22Rv1 (cell line): Measurements from ENCODE around the gene ZNF639.
A peak's percentile ranks its signal among the peaks of the same experiment; 100 is the strongest.

Source experiments
- H3K27ac ChIP-seq: fragments of 450-650 bp; 2 replicates; pipeline ENCODE4 v1.5.1; 2017
- ZFX ChIP-seq: fragments of 450-650 bp; IDR thresholded peaks from 2 replicates; pipeline ENCODE4 v1.6.1; 2017; ENCODE audit warnings: antibody characterized with exemption, borderline replicate concordance
- TF ChIP-seq, protein P1 (sequence below): fragments of 450-650 bp; IDR thresholded peaks from 2 replicates; pipeline ENCODE4 v1.5.1; 2017; ENCODE audit warnings: mild to moderate bottlenecking

Gene ZNF639

GRCh38 chr3:179336345-179336929 is 13.6 kb downstream of the ZNF639 start:
- no peak overlapping the region for H3K27ac ChIP-seq
- no peak for TF ChIP-seq ZFX
- TF ChIP-seq, protein P1, sequence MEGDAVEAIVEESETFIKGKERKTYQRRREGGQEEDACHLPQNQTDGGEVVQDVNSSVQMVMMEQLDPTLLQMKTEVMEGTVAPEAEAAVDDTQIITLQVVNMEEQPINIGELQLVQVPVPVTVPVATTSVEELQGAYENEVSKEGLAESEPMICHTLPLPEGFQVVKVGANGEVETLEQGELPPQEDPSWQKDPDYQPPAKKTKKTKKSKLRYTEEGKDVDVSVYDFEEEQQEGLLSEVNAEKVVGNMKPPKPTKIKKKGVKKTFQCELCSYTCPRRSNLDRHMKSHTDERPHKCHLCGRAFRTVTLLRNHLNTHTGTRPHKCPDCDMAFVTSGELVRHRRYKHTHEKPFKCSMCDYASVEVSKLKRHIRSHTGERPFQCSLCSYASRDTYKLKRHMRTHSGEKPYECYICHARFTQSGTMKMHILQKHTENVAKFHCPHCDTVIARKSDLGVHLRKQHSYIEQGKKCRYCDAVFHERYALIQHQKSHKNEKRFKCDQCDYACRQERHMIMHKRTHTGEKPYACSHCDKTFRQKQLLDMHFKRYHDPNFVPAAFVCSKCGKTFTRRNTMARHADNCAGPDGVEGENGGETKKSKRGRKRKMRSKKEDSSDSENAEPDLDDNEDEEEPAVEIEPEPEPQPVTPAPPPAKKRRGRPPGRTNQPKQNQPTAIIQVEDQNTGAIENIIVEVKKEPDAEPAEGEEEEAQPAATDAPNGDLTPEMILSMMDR, result no peak

DNA sequence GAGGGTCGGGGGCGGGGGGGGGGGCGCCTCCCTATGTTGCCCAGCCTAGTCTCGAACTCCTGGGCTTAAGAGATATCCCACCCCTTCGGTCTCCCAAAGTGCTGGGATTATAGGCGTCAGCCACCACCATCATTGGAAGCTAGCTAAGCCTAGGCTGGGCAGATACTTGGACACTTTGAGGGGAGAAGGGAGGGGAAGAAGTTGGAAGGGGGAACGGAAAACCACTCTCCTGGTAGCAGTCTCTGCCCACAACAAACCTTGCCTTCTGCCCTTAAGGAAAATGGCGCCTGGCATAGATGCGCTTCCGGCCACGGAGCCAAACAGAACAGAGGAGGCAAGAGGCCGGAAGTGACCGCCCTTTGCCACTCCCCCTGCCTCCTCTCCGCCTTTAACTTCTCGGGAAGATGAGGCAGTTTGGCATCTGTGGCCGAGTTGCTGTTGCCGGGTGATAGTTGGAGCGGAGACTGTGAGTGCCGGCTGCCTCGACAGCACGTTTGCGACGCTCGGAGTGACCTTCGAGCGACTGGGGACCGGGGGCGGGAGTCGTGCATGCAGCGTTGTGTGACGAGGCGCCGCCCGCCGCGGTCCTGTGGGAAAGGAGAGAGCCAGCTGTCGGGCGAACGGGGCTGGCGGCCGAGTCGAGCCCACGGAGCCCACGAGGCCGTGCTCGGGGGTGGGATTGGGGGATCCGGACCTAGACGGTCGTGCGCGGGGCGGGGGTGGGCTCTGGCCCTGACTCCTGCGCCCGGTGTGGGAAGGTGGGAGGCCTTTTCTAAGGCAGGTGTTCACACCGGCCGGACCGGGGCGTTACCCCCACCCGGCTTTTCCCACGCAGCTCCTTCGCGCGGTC is 24.7 kb downstream of the ZNF639 start, which contains the start of gene MFN1:
MFN1 (plus strand) TSS at position 365 of the 850 bp plus-strand sequence. CDS start 1,143 bp downstream, outside the sequence.
- TF ChIP-seq, protein P1, result no peak
- no peak for TF ChIP-seq ZFX
- peak within 1 kb of the TSS; percentile 75 for H3K27ac ChIP-seq

- peak overlapping the region; percentile 75 for H3K27ac ChIP-seq
- TF ChIP-seq, protein P1, result no peak
- no peak for TF ChIP-seq ZFX
These were observed 25.6 kb downstream of the ZNF639 start for GRCh38 chr3:179348325-179349013.

- no peak for TF ChIP-seq ZFX
- TF ChIP-seq, protein P1, result no peak
- H3K27ac ChIP-seq, result no peak overlapping the region
These were observed 33.2 kb downstream of the ZNF639 start for GRCh38 chr3:179355996-179356395.

DNA sequence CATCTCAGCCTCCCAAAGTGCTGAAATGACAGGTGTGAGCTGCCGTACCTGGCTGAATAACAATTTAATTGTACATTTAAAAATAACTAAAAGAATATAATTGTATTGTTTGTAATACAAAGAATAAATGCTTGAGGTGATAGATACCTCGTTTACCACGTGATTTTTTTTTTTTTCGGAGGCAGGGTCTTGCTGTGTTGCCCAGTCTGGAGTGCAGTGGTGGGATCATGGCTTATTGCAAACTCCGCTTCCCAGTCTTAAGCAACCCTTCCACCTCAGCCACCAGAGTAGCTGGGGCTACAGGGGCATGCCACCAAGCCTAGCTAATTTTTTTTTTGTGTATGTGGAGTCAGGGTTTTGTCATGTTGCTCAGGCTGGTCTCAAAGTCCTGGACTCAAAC is 40.5 kb downstream of the ZNF639 start:
- no peak for TF ChIP-seq ZFX
- TF ChIP-seq, protein P1, result no peak
- H3K27ac ChIP-seq, result no peak overlapping the region

- H3K27ac ChIP-seq, result no peak overlapping the region
- TF ChIP-seq, protein P1, result no peak
- no peak for TF ChIP-seq ZFX
These were observed 46.8 kb downstream of the ZNF639 start for GRCh38 chr3:179369621-179370020.
